Left hindlimb (tissue), 1 donor: ENCODE data around the gene RASGRF1.
"Not testable (repeated sequence)": the region's sequence is repeated elsewhere in the genome, so short reads cannot be mapped to it uniquely, and the experiment has no call there.

ENCODE experiments used
- DNase-seq: peaks from one replicate; pipeline ENCODE4 v3.0.0-alpha.2; 2018

The RASGRF1 gene

DNA sequence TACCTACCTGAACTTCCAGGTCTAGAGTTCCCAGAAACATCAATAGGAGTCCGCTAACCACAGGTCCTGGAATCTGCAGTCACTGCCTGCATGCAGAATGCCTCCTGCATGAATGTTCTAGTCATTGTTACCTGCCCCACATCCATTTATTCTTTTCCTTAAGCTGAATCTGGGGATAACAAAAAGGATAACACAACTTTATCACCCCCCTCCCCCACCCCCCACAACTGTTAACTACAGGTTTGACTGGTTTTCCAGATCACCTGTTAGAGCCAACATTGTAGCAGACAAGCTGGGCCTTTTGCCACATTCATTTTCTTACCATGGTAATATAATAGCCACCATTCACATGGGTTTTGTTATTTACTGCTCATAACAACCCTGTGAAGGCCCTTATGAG lies 141.1 kb downstream of the RASGRF1 start:
- no peak for DNase-seq

GRCh38 chr15:78947506-78947905 lies 143.1 kb downstream of the RASGRF1 start:
- no peak for DNase-seq

- no peak for DNase-seq
Measured at GRCh38 chr15:78946493-78946892, 144.1 kb downstream of the RASGRF1 start.

- DNase-seq: no peak
Measured at GRCh38 chr15:78944669-78945407, 145.7 kb downstream of the RASGRF1 start, which contains the start of gene CTSH. Gene CTSH (minus strand): TSS chr15:78945046. CDS start chr15:78944981, 65 bp downstream.

- DNase-seq: no peak
Measured at GRCh38 chr15:78944202-78944625, 146.4 kb downstream of the RASGRF1 start.

GRCh38 chr15:78943692-78944091 lies 146.9 kb downstream of the RASGRF1 start:
- DNase-seq: peak; percentile 70

GRCh38 chr15:78942741-78943140 lies 147.8 kb downstream of the RASGRF1 start:
- DNase-seq: no peak

- DNase-seq: no peak
Measured at GRCh38 chr15:78938658-78939488, 151.7 kb downstream of the RASGRF1 start.

DNA sequence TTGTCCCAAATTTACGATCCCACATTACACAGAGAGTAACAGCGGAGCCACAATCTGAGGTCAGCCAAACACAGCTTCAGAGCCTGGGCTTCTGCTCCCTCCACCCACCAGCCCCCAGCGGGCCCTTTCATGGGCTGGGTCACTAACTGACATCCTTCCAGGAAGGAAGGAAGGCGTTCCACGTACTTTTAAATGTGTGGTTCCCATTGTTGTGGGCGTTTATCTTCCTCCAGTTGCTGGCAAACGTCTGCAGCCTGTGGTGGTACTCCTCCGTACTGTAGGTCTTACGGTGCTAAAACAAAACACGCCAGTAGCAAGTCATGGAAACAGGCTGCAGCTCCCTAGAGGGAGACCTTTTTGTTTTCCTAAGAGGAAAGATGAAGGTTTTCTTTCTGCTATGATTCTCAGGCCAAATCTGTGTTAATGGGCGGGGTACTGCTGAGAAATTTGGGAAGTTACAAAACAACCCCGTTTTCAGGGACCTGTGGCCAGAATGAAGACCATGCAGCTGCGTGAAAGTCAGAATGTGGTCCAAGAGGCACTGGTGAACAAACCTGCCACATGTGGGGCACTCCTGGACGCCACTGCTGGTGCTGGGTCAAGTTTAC lies 153.3 kb downstream of the RASGRF1 start:
- DNase-seq: no peak

DNA sequence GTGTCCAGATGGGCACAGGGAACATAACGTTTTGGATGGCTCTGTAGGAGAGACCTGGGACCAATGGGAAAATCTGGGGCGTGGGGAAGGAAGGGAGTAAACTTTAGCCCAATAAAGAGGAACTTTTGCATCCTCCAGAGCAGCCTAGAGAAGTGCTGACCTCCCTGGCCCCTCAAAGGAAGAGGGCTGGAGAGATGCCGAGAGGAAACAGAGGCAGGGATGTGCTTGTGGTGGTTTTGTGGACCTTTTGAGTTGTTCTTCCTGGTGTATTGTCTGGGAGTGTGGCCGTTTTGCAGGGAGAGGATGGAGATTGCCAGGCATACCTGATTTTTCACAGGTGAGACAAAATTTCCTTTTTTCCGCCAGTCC lies 155.9 kb downstream of the RASGRF1 start:
- DNase-seq: no peak

GRCh38 chr15:78933823-78934654 lies 156.5 kb downstream of the RASGRF1 start:
- DNase-seq: peak; percentile 86

- no peak for DNase-seq
Measured at GRCh38 chr15:78933187-78933822, 157.3 kb downstream of the RASGRF1 start.

- DNase-seq: no peak
Measured at GRCh38 chr15:78932258-78932808, 158.2 kb downstream of the RASGRF1 start.

- no peak for DNase-seq
Measured at GRCh38 chr15:78931439-78932257, 158.9 kb downstream of the RASGRF1 start.

DNA sequence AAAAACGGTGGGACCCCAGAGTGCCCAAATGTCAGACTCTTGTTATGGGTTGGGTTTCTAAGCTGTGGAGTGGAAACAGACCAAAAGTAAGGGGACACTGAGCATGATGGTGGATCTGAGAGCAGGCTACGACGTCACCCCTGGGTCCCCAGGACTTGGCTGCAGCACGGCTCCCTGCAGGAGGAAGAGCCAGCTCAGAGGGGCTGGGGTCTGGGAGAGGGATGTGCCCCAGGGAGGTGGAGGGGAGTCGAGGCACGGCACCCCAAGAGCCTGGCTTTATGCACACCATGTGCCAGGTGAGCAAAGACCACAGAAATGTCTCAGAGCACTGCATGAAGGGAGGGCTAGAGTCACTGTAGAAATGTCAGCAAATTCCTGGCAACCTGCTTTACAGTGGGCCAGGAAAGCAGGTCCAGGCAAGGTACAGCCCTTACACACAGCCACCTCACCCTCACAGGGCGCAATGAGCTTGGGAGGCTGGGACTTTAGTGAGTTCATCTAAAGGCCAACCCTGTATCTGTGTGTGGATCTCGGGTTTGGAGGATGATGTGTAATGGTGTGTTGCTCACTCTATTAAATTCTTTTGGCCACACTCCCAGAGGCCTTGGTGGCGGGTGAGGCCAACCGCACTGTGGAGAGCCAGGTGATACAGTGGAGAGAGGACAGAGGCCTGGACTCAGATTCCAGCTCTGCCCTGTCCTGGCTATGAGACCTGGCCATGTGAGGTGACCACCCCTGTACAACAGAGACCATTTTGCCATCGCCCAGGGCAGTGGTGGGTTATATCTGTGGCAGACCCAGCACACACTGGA lies 159.8 kb downstream of the RASGRF1 start:
- DNase-seq: peak; percentile 69

GRCh38 chr15:78929536-78930264 lies 160.9 kb downstream of the RASGRF1 start:
- no peak for DNase-seq

DNA sequence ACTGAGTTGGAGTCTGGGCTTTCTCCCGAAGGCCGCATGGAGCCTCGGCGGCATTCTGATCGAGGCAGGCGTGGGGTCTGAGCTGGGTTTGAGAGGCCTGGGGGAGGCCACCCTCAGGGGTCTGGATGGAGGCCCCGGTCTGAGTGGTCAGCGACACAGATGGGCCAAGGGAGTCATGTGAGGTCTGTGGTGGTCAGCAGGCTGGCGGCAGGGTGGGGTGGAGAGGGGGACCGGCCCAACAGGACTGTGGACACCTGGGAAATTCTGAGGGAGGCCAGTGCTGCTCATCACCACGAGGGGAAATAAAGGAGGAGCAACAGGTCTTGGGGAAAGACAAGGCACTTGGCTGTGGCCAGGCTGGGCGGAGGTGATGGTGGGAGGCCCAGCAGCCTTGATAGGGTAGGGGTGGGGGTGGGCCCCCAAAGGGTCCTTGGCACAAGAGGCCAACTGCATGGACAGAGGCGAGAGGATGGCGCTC lies 161.9 kb downstream of the RASGRF1 start:
- no peak for DNase-seq

DNA sequence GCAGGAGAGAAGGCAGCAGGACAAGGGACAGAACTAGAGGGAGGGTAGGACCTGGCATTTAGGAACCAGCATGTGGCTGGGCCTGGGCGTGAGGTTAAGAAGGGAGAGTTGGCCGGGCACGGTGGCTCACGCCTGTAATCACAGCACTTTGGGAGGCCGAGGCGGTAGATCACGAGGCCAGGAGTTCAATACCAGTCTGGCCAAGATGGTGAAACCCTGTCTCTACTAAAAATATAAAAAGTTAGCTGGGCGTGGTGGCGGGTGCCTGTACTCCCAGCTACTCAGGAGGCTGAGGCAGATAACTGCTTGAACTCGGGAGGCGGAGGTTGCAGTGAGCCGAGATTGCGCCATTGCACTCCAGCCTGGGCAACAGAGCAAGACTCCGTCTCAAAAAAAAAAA lies 162.4 kb downstream of the RASGRF1 start:
- not testable (repeated sequence) for DNase-seq
